ENCODE measurements around the gene CDK18. TPM values are rescaled to one million over a fixed set of nuclear protein-coding genes. Genes with fewer than 3 reads are reported as not detected.

Gene CDK18
- total and polyA plus RNA-seq, 2 of the 8 experiments (the other 6 are each of a cell fraction or from before 2014, with no cell fraction given) = 31.2 to 44.0 TPM

GRCh38 chr1:205466595-205467220 lies 37.8 kb upstream of the CDK18 start:
- Histone ChIP-seq H3K79me1 (ENCODE audit: low read depth, low read length) (no peaks in the 10 kb centered on the region), H3K4me2 (ENCODE audit: insufficient read depth in 1 of 2, low read depth in 2 of 2, low read length in 2 of 2) (no peak overlapping the region), H2BK5ac (ENCODE audit: low read depth, low read length) (no peak overlapping the region), H3K9me3 (ENCODE audit: insufficient read depth in 2 of 2, low read depth in 1 of 2, low read length in 1 of 2) (no peaks in the 10 kb centered on the region), H2BK12ac (ENCODE audit: low read depth, low read length) (no peak overlapping the region), H3K27ac (ENCODE audit: low read depth, low read length) (no peak overlapping the region), H4K91ac (replicated peaks; ENCODE audit: insufficient read length, low read length) (no peak overlapping the region), H4K8ac (ENCODE audit: extremely low read depth, insufficient read depth, low read length) (no peak overlapping the region), H3K18ac (ENCODE audit: extremely low read depth, low read length) (no peak overlapping the region), H2BK120ac (replicated peaks; ENCODE audit: low read depth, low read length) (no peak overlapping the region), H3K9ac (replicated peaks in 1 of 4; ENCODE audit: extremely low read depth in 1 of 4, low read depth in 3 of 4, low read length in 3 of 4) (no peak overlapping the region), H3K14ac (ENCODE audit: insufficient read length) (no peak overlapping the region), H3K4me3 (ENCODE audit: extremely low read depth in 1 of 4, insufficient read depth in 2 of 4, low read depth in 3 of 4, low read length in 4 of 4) (no peak overlapping the region), H3K56ac (replicated peaks; ENCODE audit: insufficient read length, low read depth, low read length) (no peak overlapping the region), H2BK15ac (ENCODE audit: low read length) (no peak overlapping the region), H3K4ac (replicated peaks; ENCODE audit: insufficient read length, low read depth, low read length) (no peak overlapping the region), H3K36me3 (ENCODE audit: control insufficient read depth in 2 of 4, insufficient read depth in 4 of 4, low read length in 3 of 4) (no peaks in the 10 kb centered on the region), H2AFZ (ENCODE audit: low read length) (no peak overlapping the region), H3K23me2 (ENCODE audit: low read depth, low read length) (no peaks in the 10 kb centered on the region), H4K5ac (ENCODE audit: insufficient read length, low read depth, low read length) (no peak overlapping the region), H3K79me2 (ENCODE audit: control insufficient read depth in 1 of 2, insufficient read depth in 2 of 2, low read length in 2 of 2) (no peaks in the 10 kb centered on the region), H2BK20ac (ENCODE audit: low read length) (no peak overlapping the region), H4K20me1 (replicated peaks in 1 of 2; ENCODE audit: control insufficient read depth in 1 of 2, insufficient read depth in 2 of 2, low read length in 2 of 2) (no peaks in the 10 kb centered on the region), H3K23ac (ENCODE audit: insufficient read length) (no peak overlapping the region), H3K27me3 (replicated peaks in 1 of 4; ENCODE audit: control insufficient read depth in 3 of 4, extremely low read depth in 1 of 4, insufficient read depth in 3 of 4, low read length in 3 of 4) (no peaks in the 10 kb centered on the region; a peak in 1 of 7 replicates), H3K4me1 (replicated peaks in 1 of 4; ENCODE audit: control insufficient read depth in 3 of 4, insufficient read depth in 4 of 4, low read length in 3 of 4) (peaks cover 0 to 5% (median 1%) of the 10 kb centered on the region in 4 experiments; a peak in 5 of 7 replicates), H2AK5ac (ENCODE audit: low read depth, low read length) (no peak overlapping the region)
- POLR2A ChIA-PET (ENCODE audit: partially characterized antibody) = interaction anchor here (0.6 to 1.4 kb wide), 4 partner anchors 10 to 28 kb away, joined by 3 to 4 read pairs (median 4); no protein-coding TSS in a partner anchor
- CTCF ChIA-PET (ENCODE audit: partially characterized antibody) = interaction anchor here (0.6 to 15.6 kb wide), 9 partner anchors 10 to 121 kb away, joined by 3 to 233 read pairs (median 5); partner anchors contain the start of gene BLACAT1
- WGBS, 2 experiments (ENCODE audit: extremely low coverage in 1 of 2, insufficient coverage in 1 of 2, insufficient read length in 1 of 2, insufficient replicate concordance in 2 of 2, low coverage in 1 of 2, low lambda C conversion rate in 2 of 2, missing lambda C conversion rate in 1 of 2) = 84% methylated on average over 7 of the region's 7 CpGs; no CpG with 5 or more reads in 1 of the 2 experiments
- FAIRE-seq (no peak), DNase-seq (ENCODE audit: low read depth in 1 of 2, low spot score in 2 of 2) (no peak)
- TF ChIP-seq POLR2A (IDR thresholded peaks at IDR 0.05; ENCODE audit: control extremely low read depth in 1 of 2, low read depth in 2 of 2, low read length in 2 of 2) (no peak), SP1 (IDR thresholded peaks at IDR 0.05; ENCODE audit: low read depth, low read length) (no peak), BCL11A (IDR thresholded peaks at IDR 0.05; ENCODE audit: low read depth in 2 of 2, low read length in 2 of 2) (no peak), SP4 (IDR thresholded peaks at IDR 0.05; ENCODE audit: low read length) (no peak), JUND (IDR thresholded peaks at IDR 0.05; ENCODE audit: low read length) (no peak), SUZ12 (IDR thresholded peaks at IDR 0.05; ENCODE audit: low read length) (no peak), CTBP2 (IDR thresholded peaks at IDR 0.05; ENCODE audit: borderline replicate concordance, insufficient read depth, insufficient read length, low read length) (no peak), CREB1 (IDR thresholded peaks at IDR 0.05) (no peak), SP2 (IDR thresholded peaks at IDR 0.05; ENCODE audit: low read length) (no peak), POU5F1 (IDR thresholded peaks at IDR 0.05; ENCODE audit: low read depth, low read length) (no peak), NRF1 (IDR thresholded peaks at IDR 0.05; ENCODE audit: low read depth, low read length) (no peak), HDAC2 (IDR thresholded peaks at IDR 0.05; ENCODE audit: borderline replicate concordance in 1 of 2, low read depth in 2 of 2, low read length in 2 of 2) (no peak), CHD1 (IDR thresholded peaks at IDR 0.05; ENCODE audit: low read depth, low read length) (no peak), EP300 (IDR thresholded peaks at IDR 0.05; ENCODE audit: borderline replicate concordance in 1 of 2, low read depth in 2 of 2, low read length in 2 of 2) (no peak), JUN (IDR thresholded peaks at IDR 0.05; ENCODE audit: low read depth, low read length) (no peak)
